Measurements from ENCODE around the gene MEIS1.

DNA sequence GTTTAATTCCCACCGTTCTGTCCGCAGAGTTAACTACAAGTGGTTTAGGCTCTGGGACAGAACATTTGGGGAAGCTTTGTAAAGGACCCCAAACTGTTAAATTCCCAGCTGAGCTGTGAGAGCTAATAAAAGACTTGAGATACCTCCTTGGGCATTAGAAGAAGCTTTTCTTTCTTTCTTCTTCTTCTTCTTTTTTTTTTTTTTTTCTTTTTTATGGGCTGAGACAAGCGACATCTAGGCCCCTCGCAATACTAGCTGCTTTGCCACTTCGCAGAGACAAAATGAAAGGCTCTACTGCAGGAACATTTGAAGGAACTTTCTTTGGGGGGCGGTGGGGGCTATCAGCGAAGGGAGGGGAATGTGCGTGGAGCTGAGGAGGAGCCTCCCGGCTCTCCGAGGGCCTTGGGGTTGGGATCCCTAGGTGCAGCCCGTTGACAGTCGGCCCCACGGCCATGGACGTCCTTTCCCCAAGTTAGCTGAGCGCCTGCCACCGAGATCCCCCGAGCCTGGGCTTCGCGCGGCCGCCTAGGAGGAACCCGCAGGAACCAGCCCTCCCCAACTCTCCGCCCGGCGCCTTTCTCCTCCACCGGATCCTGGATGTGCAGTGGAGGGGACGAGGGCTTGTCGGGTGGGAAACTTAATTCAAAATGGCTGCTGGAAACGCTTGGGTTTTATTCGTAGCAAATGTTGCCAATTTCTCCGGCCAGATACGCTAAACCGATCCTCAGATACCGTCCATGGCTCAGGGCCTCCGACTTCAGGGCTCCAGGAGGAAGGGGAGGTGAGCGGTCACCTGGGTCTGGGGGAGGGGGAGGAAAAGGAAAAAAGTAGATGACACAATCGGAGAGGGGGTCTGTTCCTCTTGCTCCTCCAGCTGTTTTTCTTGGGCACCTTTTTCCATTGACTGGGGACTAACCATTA is 4.2 kb downstream of the MEIS1 start:
- TF ChIP-seq, protein P1, sequence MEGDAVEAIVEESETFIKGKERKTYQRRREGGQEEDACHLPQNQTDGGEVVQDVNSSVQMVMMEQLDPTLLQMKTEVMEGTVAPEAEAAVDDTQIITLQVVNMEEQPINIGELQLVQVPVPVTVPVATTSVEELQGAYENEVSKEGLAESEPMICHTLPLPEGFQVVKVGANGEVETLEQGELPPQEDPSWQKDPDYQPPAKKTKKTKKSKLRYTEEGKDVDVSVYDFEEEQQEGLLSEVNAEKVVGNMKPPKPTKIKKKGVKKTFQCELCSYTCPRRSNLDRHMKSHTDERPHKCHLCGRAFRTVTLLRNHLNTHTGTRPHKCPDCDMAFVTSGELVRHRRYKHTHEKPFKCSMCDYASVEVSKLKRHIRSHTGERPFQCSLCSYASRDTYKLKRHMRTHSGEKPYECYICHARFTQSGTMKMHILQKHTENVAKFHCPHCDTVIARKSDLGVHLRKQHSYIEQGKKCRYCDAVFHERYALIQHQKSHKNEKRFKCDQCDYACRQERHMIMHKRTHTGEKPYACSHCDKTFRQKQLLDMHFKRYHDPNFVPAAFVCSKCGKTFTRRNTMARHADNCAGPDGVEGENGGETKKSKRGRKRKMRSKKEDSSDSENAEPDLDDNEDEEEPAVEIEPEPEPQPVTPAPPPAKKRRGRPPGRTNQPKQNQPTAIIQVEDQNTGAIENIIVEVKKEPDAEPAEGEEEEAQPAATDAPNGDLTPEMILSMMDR (optimal IDR thresholded peaks at IDR 0.05 in 1 of 3, IDR thresholded peaks at IDR 0.05 in 1 of 3, conservative IDR thresholded peaks at IDR 0.05 in 1 of 3; ENCODE audit: extremely low read depth in 1 of 3, insufficient read depth in 2 of 3, low read length in 3 of 3), result no peak
- no peak for TF ChIP-seq EZH2 (IDR thresholded peaks at IDR 0.05; ENCODE audit: low read length)

Data from keratinocyte (primary cell).